Femur (tissue), 1 donor: ENCODE measurements around the gene ATXN10.
"Not testable (repeated sequence)": the region's sequence is repeated elsewhere in the genome, so short reads cannot be mapped to it uniquely, and the experiment has no call there.

Source experiments
- DNase-seq: peaks from one replicate; pipeline ENCODE4 v3.0.0-alpha.2; 2017

Gene ATXN10

DNA sequence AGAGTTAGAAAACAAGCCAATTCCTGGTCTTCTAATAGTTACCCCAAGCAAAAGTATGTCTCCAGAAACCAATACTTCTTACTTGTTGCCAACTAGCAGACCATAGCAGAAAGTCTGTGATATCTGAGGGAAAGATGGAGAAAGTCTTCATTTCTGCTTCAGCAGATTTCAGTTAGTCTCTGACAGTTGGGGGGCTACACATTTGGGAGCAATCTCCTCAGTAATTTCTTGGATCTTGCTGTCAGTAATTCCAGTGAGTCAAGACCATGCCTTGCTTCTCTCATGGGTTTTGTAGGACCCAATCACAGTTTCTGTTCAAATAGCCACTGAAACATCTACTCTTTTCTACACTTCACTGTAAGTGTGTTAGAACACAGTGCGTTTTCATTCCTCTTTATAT is 118.8 kb downstream of the ATXN10 start:
- DNase-seq: no peak

DNA sequence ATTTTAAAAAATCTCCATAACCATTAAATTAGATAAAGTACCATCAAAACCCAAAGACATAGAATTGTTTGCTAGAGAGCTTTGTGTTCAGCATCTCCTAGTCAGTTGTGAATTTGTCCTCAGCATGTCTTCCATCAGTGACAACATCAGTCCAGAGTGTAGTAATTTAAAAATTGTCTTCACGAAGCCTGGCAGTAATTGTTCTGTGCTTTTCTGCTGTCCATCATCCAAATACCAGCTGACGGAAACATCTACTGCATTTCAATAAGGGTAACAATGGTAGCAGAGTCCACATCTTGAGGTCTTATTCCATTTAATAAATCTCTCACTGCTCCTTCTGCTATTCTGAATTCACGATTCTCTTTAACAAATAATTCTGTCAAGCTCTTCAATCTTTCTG is 121.5 kb downstream of the ATXN10 start:
- no peak for DNase-seq

DNA sequence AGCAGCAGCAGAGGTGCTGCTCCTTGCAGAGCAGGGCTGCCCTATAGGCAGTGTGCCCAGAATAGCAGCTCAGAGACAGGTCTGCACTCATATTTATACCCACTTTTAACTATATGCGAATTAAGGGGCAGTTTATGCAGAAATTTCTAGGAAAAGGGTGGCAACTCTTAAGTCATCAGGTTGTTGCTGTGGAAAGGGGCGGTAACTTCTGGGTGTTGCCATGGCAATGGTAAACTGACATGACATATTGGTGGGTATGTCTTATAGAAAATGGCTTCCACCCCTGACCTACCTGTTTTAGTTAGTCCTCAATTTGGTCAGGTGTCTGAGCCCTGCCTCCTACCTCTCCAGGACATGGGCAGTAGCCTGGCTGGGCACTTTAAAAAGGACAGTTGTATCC is 122.3 kb downstream of the ATXN10 start:
- no peak for DNase-seq

DNA sequence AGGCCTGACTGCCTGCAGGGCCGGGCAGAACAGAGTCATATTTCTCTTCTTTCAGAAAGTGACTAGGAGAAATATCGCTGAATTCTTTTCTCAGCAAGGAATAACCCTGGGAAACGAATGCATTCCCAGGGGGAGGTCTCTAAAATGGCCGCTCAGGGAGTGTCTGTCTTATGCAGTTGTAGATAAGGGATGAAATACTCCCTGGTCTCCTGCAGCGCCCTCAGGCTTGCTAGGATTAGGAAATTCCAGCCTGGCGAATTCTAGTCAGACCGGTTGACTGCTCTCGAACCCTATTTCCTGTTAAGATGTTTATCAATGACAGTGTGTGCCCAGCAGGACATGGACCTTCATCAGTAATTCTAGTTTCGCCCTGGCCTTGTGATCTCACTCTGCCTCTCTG is 124.4 kb downstream of the ATXN10 start:
- not testable (repeated sequence) for DNase-seq

DNA sequence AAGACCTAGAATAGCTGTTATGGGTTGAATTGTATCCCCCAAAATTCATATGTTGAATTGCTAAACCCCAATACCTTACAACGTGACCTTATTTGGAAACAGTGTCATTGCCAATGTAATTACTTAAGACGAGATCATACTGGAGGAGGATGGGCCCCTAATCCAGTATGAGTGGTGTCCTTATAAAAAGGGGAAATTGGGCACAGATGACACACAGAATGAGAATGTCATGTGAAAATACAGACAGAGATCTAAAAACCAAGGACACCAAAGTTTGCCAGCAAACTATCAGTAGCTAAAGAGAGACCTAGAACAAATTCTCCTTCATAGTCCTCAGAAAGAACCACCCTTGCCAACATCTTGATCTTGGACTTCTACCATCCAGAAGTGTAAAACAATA is 127.7 kb downstream of the ATXN10 start:
- DNase-seq: no peak

DNA sequence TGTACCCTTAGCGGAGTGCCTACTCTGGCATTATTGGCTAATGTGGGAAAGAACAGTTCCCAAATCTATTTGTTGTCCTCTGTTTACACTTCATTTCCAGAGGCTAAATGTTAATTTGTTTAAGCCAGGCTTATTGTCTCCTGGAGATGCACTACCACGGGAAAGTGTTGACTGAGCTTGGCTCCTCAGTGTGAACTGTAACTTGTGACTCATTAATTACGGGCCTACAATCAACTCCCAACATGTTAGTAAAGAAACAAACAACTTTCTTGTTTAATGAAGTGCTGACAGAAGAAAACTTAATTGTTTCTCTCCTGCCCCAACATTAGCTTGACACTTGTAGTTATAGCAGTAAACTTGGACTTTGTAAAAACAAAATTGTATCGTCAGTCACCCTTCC is 130.4 kb downstream of the ATXN10 start:
- no peak for DNase-seq

DNA sequence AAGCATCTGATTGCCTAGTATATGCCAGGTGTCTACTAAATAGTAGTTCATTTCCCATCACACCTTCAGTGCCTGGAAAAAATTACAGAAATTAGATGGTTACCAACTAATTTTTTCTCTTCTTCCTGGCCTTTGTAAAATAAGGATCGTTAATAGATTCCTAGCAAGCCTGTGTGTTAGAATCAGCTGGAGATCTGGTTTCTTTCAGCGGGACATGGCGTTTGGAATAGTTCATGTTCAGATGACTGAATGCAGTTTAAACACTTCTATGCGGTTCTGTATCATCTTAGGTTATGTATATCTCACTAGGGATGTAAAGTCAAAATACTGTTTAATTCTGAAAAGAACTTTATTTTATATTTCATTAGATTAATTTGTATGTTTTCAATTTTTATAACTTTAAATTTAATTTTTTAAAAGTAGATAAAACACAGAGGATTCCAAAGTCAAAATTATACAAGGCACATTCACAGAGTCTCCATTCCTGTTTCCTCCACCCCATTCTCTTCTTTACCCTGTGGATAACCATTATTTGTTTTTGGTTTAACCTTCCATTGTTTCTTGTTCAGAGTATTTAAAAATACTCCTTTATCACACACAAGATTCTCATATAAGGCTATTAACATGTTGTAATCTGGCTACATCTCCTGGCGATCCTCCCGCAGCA is 132.8 kb downstream of the ATXN10 start:
- DNase-seq: no peak

DNA sequence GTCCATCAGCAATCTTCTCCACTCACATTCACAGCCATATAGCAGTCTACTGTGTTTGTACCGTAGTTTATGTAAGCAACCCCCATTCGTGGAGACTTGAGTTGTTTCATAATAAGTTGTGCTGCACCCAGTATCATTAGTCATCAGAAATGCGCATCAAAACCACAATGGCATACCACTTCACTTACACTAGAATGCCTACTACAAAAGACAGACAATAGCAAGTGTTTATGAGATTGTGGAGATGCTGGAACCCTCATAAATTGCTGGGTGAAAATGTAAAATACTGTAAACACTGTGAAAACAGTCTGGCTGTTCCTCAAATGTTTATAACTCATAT is 133.3 kb downstream of the ATXN10 start:
- DNase-seq: no peak

DNA sequence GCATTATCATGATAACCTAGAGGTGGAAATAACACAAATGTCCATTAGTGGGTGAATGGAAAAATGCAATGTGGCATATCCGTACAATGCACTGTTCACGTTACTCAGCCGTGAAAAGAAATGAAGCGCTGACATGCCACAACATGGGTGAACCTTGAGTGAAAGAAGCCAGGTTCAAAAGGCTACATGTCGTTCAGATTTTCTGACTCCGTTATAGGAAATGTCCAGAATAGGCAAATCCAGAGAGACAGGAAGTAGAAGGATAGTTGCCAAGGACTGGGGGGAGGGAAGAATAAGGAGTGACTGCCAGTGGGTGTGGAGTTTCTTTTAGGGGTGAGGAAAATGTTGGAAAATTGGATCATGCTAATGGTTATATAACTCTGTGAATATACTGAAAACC is 133.8 kb downstream of the ATXN10 start:
- no peak for DNase-seq

DNA sequence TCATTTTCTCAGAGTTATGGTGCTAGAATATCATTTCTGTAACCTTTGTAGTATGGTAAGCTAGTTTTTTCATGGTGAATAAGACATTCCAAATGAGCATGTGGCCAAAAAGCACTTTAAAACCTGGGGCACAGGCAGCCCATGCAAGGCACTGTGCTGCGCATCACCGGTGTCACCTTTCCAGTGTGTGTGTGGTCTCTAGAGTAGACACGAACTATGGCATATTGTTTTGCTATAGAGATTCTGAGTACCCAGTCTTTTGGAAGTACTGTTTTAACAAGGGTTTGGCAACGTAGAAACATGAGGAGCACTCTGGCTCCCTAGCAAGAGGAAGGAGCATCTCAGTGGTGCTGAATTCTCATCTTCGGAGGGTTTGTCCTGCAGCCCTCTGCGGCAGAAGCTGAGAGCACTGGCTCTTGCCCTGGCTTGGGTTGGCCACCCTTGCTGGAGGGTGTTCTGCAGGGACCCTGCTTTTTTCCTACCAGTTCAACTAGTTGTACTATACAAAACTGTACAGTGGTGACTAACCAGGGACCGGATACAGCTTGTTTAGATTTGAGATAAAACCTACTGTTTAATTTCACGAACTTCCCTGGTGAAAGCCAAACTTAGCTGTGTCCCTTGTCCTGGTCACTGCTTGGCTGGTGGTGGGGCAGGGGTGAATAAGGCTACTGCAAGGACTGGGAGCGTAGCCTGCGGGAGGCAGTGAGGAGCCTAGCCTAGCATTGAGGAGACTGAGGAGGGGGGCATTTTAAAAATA is 135.7 kb downstream of the ATXN10 start:
- DNase-seq: no peak

DNA sequence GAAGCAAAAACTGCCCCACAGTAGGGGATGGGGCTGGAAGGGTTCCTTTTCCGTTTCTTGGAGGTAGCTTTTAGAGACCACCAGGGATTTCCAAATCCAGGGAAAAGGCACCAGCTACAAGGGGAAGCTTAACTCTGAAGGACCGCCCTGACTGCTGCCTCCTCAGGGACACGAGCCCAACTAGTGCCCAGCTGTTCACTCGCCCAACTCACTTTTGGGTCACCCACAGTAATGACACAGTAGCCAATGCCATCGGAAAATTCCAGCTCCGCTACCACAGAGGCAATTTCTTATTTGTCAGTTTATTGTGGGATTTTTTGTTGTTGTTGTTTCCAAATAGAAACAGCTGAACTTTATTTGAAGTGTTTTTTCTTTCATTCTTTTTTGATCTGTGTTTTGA is 141.3 kb downstream of the ATXN10 start:
- no peak for DNase-seq

DNA sequence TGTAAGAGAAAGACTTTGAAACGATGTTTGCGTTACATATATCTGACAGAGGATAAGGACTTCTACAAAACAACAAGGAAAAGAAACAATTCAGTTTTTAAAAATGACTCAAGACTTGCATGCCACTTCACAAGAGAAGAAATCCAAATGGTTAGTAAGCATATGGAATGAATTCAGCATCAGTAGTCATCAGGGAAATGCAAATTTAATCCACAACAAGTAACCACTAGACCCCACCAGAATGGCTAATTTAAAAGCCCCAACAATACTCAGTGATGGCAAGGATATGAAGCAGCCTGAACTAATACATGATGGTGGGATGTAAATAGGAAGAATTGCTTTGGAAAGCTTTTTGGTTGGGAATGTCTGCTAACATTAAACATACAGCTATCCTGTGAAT is 142.6 kb downstream of the ATXN10 start:
- DNase-seq: no peak

DNA sequence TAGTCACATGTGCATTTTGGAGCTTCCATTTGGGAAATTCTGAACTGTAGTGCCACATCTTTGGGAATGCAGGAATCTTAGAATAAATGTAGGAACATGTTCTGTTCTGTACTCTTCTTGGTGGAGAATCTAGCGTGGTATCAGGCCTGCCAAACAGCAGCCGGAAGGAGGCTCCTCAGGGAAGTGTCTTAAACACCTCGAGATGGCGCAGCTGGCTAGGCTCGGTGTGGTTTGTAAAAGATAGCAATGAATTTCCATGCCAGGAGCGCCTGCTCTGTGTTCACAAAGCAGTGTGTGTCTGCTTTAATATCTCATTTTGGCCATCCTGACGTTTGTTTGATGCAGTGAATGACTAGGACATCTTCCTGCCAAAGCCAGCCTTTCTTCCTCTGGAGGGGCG is 145.1 kb downstream of the ATXN10 start:
- no peak for DNase-seq

DNA sequence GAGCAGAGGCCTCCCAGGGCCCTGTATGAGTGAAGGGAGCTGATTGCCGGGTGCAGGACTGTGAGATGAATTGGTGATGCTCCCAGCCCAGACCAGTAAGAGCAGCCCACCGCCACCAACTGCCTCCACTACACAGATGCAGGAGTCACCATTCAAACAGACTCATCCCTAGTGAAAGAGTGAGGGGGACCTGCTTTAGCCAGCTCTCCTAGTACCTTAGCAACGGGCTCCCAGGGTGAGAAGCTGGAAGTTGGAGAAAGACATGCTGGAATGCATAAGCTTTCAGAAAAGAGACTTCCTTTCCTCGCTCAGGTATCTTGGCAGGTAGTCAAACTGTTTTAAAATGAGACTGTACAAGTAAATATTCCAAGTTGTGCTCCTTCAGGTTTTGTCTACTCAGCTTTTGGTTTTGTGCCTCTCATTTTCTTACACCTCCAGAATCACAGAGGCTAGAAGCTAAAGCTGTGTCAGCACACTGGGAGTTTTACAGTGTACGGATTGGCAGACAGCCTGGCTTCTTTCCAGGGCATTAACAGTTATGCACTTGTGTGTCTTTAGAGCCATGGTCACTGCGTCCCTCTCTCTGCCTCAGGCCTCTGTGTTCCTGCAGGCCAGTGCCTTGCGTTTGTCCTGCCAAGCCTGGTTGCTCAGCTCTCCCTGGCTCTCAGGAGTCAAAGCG is 146.2 kb downstream of the ATXN10 start:
- DNase-seq: peak; percentile 54

DNA sequence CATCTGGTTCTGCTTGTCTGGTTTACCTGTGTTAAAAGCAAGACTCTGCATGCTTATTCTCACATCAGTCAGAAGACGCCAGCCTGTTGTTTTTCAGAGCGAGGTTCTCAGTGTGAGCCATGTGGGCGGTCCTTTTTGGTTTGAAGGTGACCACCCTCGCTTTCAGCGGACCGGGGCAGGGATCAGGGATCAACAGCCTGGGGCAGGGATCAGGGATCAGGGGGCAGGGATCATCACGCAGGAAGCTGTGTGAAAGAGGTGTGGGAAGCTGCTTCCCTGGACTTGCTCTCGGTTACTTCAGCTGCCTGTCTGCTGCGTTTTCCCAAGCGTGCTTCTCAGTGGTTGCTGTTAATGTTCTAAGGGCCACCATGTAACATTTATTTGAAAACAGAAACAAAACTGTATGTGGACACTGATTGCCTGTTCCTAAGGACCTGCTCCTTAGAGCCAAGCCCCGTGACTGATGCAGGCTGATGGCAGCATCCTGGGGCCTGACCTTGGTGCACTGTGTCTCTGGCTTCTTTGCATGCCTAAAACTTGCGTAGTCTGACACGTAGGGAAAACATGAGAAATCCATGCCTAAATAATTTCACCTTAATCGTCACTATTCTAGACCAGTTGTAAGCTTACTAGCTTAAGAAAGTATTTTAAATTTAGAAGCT is 146.9 kb downstream of the ATXN10 start:
- DNase-seq: no peak

DNA sequence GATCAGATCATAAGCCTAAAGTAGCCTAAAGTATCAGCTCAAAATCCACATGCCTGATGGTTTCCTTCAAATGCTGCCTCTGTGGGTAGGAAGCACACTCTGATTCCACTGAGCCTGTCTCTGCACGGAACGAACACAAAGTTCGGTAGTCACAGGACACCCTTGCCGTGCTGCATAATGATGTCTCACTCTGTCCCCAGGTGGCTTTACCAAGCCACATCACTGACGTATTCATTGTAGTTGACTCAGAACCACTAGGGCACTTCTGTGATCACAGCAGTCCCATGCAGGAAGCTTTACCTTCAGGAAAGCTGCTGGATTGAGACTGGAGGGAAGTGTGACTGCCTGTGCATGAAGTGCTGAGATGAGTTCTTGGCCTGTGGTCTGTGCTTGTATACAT is 147.7 kb downstream of the ATXN10 start:
- no peak for DNase-seq

DNA sequence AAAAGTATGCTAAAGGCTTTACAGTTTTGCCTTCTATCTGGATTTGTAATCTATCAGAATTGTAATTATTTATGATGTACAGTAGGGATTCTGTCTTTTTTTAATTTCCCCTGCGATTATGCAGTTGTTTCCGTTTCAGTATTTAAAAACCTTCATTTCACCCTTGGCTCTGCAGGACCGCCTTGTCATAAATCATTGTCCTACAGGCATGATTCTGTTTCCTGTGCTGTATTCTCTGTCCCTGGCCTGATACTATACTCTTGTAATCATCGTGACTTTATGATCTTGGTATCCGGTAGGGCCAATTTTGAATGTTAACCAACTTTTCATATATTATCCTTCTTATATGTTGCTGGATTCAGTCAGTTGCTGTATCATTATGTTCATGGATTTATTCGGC is 151.7 kb downstream of the ATXN10 start:
- no peak for DNase-seq

DNA sequence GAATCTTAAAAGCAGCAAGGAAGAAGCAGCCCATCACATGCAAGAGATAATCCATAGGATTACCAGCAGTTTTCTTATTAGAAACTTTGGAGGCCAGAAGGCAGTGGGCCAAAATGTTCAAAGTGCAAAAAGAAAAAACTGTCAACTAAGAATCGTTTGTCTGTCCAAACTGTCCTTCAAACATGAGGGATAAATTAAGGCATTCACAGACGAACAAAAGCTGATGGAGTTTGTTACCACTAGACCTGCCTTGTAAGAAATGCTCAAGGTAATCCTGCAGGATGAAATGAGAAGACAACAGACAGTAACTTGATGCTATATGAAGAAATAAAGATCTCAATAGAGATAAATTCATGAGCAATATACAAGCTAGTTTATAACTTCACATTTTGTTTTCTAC is 154.9 kb downstream of the ATXN10 start:
- DNase-seq: no peak

DNA sequence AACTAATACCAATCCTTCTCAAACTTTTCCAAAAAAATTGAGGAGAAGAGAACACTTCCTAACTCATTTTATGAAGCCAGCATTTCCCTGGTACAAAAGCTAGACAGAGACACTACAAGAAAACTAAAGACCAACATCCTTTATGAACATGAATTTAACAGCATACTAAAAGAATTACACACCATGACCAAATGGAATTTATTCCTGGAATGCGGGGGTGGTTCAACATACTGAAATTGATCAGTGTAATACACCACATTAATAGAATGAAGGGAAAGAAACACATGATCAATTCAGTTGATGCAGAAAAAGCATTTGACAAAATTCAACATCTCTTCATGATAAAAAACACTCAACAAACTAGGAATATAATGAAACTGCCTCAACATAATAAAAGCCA is 157.2 kb downstream of the ATXN10 start:
- no peak for DNase-seq

DNA sequence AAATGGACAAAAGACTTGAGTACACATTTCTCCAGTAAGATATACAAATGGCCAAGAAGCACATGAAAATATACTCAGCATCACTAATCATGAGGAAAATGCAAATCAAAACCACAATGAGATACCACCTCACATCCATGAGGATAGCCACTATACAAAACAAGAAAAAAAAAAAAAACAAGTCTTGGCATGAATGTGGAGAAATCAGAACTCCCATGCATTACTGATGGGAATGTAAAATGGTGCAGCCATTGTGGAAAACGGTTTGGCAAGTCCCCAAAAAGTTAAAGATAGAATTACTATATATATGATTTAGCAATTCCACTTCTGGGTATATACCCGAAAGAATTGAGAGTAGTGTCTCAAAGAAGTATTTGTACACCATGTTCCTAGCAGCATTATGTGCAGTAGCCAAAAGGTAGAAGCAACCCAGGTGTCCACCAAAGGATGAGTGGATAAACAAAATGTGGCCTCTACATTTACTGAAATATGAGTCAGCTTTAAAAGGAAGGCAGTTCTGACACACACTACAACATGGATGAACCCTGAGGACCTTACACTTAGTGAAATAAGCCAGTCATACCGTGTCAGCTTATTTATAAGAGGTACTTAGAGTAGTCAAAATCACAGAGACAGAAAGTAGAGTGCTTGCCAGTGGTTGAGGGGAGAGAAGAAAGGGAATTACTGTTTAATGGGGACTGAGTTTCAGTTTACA is 159.1 kb downstream of the ATXN10 start:
- no peak for DNase-seq

DNA sequence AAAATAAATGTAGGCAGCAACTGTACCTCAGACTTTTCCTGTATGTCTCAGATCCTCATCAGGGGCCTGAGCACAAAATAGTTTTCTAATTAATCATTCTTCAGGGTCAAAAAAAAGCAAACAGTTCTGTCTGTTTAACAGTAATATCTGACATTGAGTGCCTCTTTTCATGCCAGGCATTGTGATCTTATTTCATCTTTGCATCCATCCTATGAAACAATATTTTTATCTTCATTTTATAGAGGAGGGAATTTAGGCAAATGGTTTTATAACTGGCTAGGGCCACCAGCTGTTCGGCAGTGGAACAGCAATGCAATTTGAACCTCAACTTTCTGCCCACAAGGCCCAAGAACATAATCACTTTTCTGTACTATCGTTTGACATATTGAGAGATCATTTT is 159.8 kb downstream of the ATXN10 start:
- no peak for DNase-seq

DNA sequence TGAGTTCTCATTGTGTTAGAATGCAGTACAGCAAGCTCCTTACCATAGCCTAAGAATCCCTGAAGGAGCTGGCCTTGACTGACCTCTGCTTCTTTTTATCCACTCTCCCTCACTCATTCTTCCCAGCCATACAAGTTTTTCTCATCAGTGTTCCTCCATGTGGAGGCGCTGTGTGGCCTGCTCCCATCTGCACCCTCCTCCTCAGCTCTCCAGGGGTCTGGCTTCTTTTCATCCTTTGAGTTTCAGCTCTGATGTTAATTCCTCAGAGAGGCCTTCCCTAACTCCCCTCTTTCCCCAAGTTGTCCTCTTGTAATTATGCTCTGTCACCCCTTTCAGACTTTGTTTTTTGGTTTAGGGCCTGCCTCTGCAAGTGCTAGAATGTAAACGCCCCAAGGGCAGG is 160.5 kb downstream of the ATXN10 start:
- no peak for DNase-seq

DNA sequence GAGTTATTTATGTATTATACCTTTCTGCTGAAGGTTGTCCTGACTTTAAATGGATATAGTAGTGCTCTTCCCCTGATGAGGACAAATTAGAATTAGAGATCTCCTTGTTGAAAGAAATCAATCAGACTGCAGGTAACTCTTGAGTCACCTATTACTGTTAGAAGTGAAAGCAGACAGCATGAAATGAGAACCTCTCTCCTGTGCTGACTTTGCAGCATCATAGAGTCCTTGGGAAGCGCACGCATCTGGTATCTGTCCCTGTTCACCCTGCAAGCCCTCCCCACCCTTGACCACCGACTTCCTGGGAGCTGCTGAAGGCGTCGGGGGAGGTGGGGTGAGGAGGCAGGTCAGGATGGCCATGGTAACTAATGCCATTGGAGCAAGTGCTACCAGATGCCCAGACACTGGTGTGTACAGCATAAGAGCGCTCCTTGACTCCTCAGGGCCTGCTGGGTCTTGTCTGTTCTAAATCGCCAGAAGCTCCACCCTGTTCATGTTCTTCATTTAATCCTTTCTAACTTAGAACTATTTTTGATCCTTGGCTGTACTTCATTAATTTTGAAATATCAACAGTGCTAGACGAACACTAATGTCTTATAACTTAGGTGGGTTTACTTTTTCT is 161.4 kb downstream of the ATXN10 start:
- no peak for DNase-seq
